MV-4-11 (cell line): ENCODE measurements around the gene ID4.
"Not testable (repeated sequence)": the region's sequence is repeated elsewhere in the genome, so short reads cannot be mapped to it uniquely, and the experiment has no call there.

Experiments used
- DNase-seq: peaks from one replicate; lab custom pipeline; 2025; lab: John Stamatoyannopoulos, UW

ID4 gene

GRCh38 chr6:19833947-19834346, 3.2 kb upstream of the ID4 start:
- DNase-seq = no peak

GRCh38 chr6:19834858-19835257, 2.3 kb upstream of the ID4 start:
- DNase-seq = no peak

- DNase-seq = no peak
Measured at GRCh38 chr6:19835605-19836004, 1.6 kb upstream of the ID4 start.

GRCh38 chr6:19837511-19838441, 606 bp downstream of the ID4 start:
- no peak for DNase-seq

- DNase-seq = no peak
Measured at GRCh38 chr6:19838442-19839236, 1.5 kb downstream of the ID4 start.

GRCh38 chr6:19839237-19839546, 2.0 kb downstream of the ID4 start:
- no peak for DNase-seq

GRCh38 chr6:19839788-19840187, 2.6 kb downstream of the ID4 start:
- no peak for DNase-seq

GRCh38 chr6:19841181-19841580, 4.0 kb downstream of the ID4 start:
- no peak for DNase-seq

- DNase-seq = no peak
Measured at GRCh38 chr6:19842030-19842615, 5.0 kb downstream of the ID4 start.

- no peak for DNase-seq
Measured at GRCh38 chr6:19844689-19845088, 7.5 kb downstream of the ID4 start.

- no peak for DNase-seq
Measured at GRCh38 chr6:19845266-19846041, 8.3 kb downstream of the ID4 start.

- no peak for DNase-seq
Measured at GRCh38 chr6:19848465-19849029, 11.4 kb downstream of the ID4 start.

- no peak for DNase-seq
Measured at GRCh38 chr6:19849196-19849595, 12.0 kb downstream of the ID4 start.

- no peak for DNase-seq
Measured at GRCh38 chr6:19849755-19850154, 12.6 kb downstream of the ID4 start.

- DNase-seq = peak; percentile 8
Measured at GRCh38 chr6:19851241-19852089, 14.3 kb downstream of the ID4 start.

GRCh38 chr6:19852090-19852457, 14.9 kb downstream of the ID4 start:
- DNase-seq = no peak

- no peak for DNase-seq
Measured at GRCh38 chr6:19852927-19853326, 15.8 kb downstream of the ID4 start.

- DNase-seq = not testable (repeated sequence)
Measured at GRCh38 chr6:19854421-19855015, 17.3 kb downstream of the ID4 start.

- DNase-seq = no peak
Measured at GRCh38 chr6:19855536-19855935, 18.4 kb downstream of the ID4 start.

- no peak for DNase-seq
Measured at GRCh38 chr6:19857139-19857538, 20.0 kb downstream of the ID4 start.
